Endodermal cell (in vitro differentiated cells): Measurements from ENCODE around the gene VSIG2. TPM values are rescaled to one million over a fixed set of nuclear protein-coding genes. Genes with fewer than 3 reads are reported as not detected.

ENCODE experiments used
- DNase-seq: peaks from one replicate; pipeline ENCODE4 v3.0.0-alpha.2; 2017
- H3K27ac ChIP-seq: 2 replicates; pipeline ENCODE4 v1.5.1; 2013; ENCODE audit warnings: mild to moderate bottlenecking, low read depth, low read length, moderate library complexity
- H3K27me3 ChIP-seq: 2 replicates; pipeline ENCODE4 v1.6.1; 2013; ENCODE audit warnings: mild to moderate bottlenecking, low read length, moderate library complexity; ENCODE audit not compliant: insufficient read depth, control insufficient read depth, poor library complexity, severe bottlenecking
- H3K36me3 ChIP-seq: 2 replicates; pipeline ENCODE4 v1.7.0; 2013; ENCODE audit warnings: mild to moderate bottlenecking, low read length, moderate library complexity; ENCODE audit not compliant: control insufficient read depth, insufficient read depth
- H3K4me1 ChIP-seq: one replicate; pipeline ENCODE4 v1.7.0; 2013; ENCODE audit warnings: low read length; ENCODE audit not compliant: control insufficient read depth, insufficient read depth
- H3K4me3 ChIP-seq: 2 replicates; pipeline ENCODE4 v1.5.1; 2013; ENCODE audit warnings: mild to moderate bottlenecking, low read length, moderate library complexity
- H3K9ac ChIP-seq: 2 replicates; pipeline ENCODE4 v1.6.1; 2013; ENCODE audit warnings: mild to moderate bottlenecking, low read length, moderate library complexity; ENCODE audit not compliant: poor library complexity, severe bottlenecking; ENCODE audit errors: extremely low read depth
- H3K9me3 ChIP-seq: 2 replicates; pipeline ENCODE4 v1.6.1; 2013; ENCODE audit warnings: mild to moderate bottlenecking, low read length, moderate library complexity; ENCODE audit not compliant: control insufficient read depth
- H3K27ac Mint-ChIP-seq: 2 replicates; pipeline ENCODE4 v1.8.0; 2020; ENCODE audit warnings: mixed read lengths
- H3K27me3 Mint-ChIP-seq: 2 replicates; pipeline ENCODE4 v1.8.0; 2021; ENCODE audit warnings: mild to moderate bottlenecking, mixed read lengths; ENCODE audit not compliant: insufficient read depth
- H3K36me3 Mint-ChIP-seq: 2 replicates; pipeline ENCODE4 v1.8.0; 2020; ENCODE audit warnings: low read depth, mixed read lengths
- H3K4me1 Mint-ChIP-seq: 2 replicates; pipeline ENCODE4 v1.8.0; 2020; ENCODE audit warnings: mixed read lengths
- H3K4me3 Mint-ChIP-seq: 2 replicates; pipeline ENCODE4 v1.8.0; 2020; ENCODE audit warnings: mild to moderate bottlenecking, moderate library complexity, mixed read lengths
- H3K9me3 Mint-ChIP-seq: 2 replicates; pipeline ENCODE4 v1.8.0; 2020; ENCODE audit warnings: mild to moderate bottlenecking, mixed read lengths
- WGBS, 2 experiments: methylation state at CpG; one replicate each; pipeline versions ENCODE4 v1.1.5 to v1.1.7; 2013; ENCODE audit warnings: missing lambda C conversion rate in 2 of 2, mixed read lengths in 1 of 2; ENCODE audit not compliant: insufficient coverage in 1 of 2, insufficient read length in 1 of 2; 5-methylcytosine and 5-hydroxymethylcytosine counted together
- total RNA-seq, 2 donors: library from RNA; stranded (reverse); fragmentation: NEBNext Ultra II Directional in 1 of 2; extraction: Animal tissue kit (Norgen Biotek cat#: 25700) in 1 of 2; gene quantifications; 2 replicates in 1 of 2; 3 replicates in 1 of 2; pipeline ENCODE4 v1.2.1, GENCODE V29; 2021
- TF ChIP-seq, protein P1 (sequence below): fragments of 200-600 bp; sonication (generic); conservative IDR thresholded peaks from 2 replicates; pipeline ENCODE4 v1.5.0; 2021; ENCODE audit warnings: antibody characterized with exemption, mild to moderate bottlenecking

Gene VSIG2
- total RNA-seq, 2 donors from 2014 or later: 1.1 to 3.4 TPM

DNA sequence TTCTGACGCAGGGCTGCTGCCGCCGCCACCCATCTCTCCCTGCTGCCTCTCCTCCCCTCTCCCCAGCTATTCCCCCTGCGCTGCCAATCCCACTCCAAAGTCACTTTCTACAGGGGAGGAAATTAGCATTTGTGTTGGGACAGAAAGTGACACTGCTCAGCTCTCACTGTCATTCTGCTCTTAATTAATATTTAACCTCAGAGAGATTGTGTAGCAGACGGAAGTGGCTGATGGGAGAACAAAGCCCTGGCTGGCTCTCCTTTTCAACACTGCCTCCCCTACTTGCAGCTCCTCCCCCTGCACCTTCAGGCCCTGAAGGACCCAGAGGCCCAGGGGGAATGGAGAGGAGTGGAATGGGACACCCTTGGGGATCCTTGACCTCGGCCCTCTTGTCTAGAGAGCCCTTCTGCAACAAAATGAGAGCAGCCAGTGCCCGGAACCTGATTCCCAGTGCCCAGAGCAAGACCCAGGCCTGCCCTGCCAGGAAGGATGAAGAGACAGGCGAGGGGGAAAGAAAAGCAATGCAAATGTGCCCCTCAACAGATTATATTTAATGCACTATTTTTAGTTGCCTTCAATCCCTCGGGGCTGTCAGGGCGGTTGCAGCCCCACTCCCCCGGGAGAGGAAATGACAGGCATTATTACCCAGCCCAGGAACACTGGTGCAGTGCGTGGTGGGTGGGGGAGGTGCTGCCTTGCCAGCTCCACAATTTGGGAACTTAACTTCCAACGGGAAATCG, 26.9 kb downstream of the VSIG2 start:
- 60 to 71% methylated on average over 4 to 13 of the region's 14 CpGs for WGBS, 2 experiments
- H3K27me3 ChIP-seq: peaks cover 28% of the 10 kb centered on the region
- peaks cover 16% of the 10 kb centered on the region for H3K4me1 ChIP-seq
- Mint-ChIP-seq H3K9me3 (no peaks in the 10 kb centered on the region), H3K36me3 (no peaks in the 10 kb centered on the region), H3K27ac (no peak overlapping the region), H3K4me3 (peak overlapping the region; percentile 2), H3K4me1 (peaks cover 55% of the 10 kb centered on the region), H3K27me3 (peaks cover 41% of the 10 kb centered on the region)
- H3K36me3 ChIP-seq: no peaks in the 10 kb centered on the region
- peak overlapping the region; percentile 90 for H3K27ac ChIP-seq
- no peaks in the 10 kb centered on the region for H3K9me3 ChIP-seq
- no peak overlapping the region for H3K4me3 ChIP-seq
- DNase-seq: no peak
- TF ChIP-seq, protein P1, sequence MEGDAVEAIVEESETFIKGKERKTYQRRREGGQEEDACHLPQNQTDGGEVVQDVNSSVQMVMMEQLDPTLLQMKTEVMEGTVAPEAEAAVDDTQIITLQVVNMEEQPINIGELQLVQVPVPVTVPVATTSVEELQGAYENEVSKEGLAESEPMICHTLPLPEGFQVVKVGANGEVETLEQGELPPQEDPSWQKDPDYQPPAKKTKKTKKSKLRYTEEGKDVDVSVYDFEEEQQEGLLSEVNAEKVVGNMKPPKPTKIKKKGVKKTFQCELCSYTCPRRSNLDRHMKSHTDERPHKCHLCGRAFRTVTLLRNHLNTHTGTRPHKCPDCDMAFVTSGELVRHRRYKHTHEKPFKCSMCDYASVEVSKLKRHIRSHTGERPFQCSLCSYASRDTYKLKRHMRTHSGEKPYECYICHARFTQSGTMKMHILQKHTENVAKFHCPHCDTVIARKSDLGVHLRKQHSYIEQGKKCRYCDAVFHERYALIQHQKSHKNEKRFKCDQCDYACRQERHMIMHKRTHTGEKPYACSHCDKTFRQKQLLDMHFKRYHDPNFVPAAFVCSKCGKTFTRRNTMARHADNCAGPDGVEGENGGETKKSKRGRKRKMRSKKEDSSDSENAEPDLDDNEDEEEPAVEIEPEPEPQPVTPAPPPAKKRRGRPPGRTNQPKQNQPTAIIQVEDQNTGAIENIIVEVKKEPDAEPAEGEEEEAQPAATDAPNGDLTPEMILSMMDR: no peak
- no peak overlapping the region for H3K9ac ChIP-seq

DNA sequence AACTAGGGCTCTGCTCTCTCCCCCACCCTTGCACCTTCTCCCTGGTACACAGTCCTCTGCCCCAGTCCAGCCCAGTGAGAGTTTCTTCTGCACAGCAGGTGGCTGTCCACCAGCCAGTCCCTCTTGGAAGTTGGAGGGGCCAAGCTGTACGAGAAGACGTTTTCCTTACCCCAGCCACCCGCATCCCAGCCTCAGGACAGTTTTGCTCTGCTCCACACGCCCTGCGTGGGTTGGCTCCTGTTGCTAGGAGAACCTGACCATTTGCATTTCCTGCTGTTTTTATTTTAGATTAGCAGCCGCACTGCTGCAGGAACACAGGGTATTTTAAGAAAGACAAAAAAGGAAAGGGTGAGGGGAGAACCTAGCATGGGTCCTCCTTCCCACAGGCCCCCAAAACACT, 29.9 kb downstream of the VSIG2 start:
- Mint-ChIP-seq H3K4me1 (peaks cover 80% of the 10 kb centered on the region), H3K4me3 (peak overlapping the region; percentile 7), H3K9me3 (no peaks in the 10 kb centered on the region), H3K27ac (no peak overlapping the region), H3K36me3 (no peaks in the 10 kb centered on the region), H3K27me3 (peaks cover 69% of the 10 kb centered on the region)
- peaks cover 56% of the 10 kb centered on the region for H3K27me3 ChIP-seq
- no peaks in the 10 kb centered on the region for H3K9me3 ChIP-seq
- H3K4me3 ChIP-seq: no peak overlapping the region
- TF ChIP-seq, protein P1: no peak
- DNase-seq: no peak
- H3K9ac ChIP-seq: no peak overlapping the region
- no peaks in the 10 kb centered on the region for H3K36me3 ChIP-seq
- H3K27ac ChIP-seq: no peak overlapping the region
- H3K4me1 ChIP-seq: peaks cover 27% of the 10 kb centered on the region
- WGBS, 2 experiments: 68 to 81% methylated on average over 3 to 6 of the region's 6 CpGs

DNA sequence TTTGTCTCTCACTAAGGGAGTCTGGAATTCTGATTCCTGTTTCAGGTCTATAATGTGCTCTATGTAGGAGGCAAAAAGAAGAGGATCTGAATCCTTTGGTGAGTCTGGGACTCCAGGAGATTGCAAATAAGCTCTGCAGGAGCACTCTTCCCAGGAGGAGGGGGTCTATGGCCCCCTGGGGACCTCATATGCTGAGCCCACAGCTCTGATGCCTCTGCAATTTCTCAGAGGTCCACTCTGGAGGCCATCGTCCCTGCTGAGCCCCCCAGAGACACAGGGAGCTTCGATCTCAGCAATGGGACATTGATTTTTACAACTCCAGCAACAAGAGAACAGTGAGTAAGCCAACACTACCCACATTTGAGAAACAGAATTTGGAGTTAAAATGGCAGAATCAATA, 32.5 kb downstream of the VSIG2 start:
- no peak overlapping the region for H3K27ac ChIP-seq
- H3K9me3 ChIP-seq: no peaks in the 10 kb centered on the region
- no peaks in the 10 kb centered on the region for H3K36me3 ChIP-seq
- TF ChIP-seq, protein P1: no peak
- Mint-ChIP-seq H3K36me3 (no peaks in the 10 kb centered on the region), H3K4me3 (no peak overlapping the region), H3K27me3 (peaks cover 88% of the 10 kb centered on the region), H3K27ac (no peak overlapping the region), H3K4me1 (peaks cover 64% of the 10 kb centered on the region), H3K9me3 (no peaks in the 10 kb centered on the region)
- WGBS, 2 experiments: 40 to 53% methylated on average over 2 of the region's 2 CpGs
- no peak overlapping the region for H3K9ac ChIP-seq
- H3K4me1 ChIP-seq: peaks cover 19% of the 10 kb centered on the region
- H3K4me3 ChIP-seq: no peak overlapping the region
- DNase-seq: no peak
- peaks cover 78% of the 10 kb centered on the region for H3K27me3 ChIP-seq
